Fibroblast of lung (primary cell): ENCODE measurements around the gene PPM1K.

ENCODE experiments used
- EZH2 ChIP-seq: IDR thresholded peaks from 2 replicates; pipeline ENCODE4 v1.5.1; 2012; ENCODE audit warnings: low read length, control low read depth, mild to moderate bottlenecking; ENCODE audit errors: missing control alignments
- TF ChIP-seq, protein P1 (sequence below), 2 donors: IDR thresholded peaks in 1 of 2; conservative IDR thresholded peaks in 1 of 2; 1 replicate in 1 of 2; 2 replicates in 1 of 2; pipeline ENCODE4 v1.5.1; 2011 to 2012; ENCODE audit warnings: low read length in 2 of 2, control low read depth in 1 of 2, inconsistent platforms in 1 of 2, low read depth in 1 of 2, mild to moderate bottlenecking in 1 of 2

DNA sequence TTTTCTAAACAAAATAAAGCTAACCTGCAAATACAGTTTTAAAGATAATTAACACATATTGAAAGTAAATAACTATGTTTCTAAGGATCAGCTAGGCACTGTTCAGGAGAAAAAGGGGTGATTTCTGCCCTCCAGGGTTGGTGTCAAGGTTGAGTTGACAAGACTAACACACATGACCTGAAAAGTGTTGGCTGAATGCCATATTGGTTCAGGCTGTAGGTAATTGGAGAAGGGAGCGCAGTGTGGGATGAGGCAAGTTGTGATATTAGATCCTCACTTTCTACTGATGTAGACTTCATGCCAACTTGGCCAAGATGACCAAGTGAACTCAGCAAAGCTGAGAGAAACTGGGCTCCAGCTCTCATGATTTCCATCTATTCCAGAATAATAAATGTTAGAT lies 42.2 kb downstream of the PPM1K start:
- TF ChIP-seq, protein P1, sequence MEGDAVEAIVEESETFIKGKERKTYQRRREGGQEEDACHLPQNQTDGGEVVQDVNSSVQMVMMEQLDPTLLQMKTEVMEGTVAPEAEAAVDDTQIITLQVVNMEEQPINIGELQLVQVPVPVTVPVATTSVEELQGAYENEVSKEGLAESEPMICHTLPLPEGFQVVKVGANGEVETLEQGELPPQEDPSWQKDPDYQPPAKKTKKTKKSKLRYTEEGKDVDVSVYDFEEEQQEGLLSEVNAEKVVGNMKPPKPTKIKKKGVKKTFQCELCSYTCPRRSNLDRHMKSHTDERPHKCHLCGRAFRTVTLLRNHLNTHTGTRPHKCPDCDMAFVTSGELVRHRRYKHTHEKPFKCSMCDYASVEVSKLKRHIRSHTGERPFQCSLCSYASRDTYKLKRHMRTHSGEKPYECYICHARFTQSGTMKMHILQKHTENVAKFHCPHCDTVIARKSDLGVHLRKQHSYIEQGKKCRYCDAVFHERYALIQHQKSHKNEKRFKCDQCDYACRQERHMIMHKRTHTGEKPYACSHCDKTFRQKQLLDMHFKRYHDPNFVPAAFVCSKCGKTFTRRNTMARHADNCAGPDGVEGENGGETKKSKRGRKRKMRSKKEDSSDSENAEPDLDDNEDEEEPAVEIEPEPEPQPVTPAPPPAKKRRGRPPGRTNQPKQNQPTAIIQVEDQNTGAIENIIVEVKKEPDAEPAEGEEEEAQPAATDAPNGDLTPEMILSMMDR (conservative IDR thresholded peaks at IDR 0.05 in 1 of 2, IDR thresholded peaks at IDR 0.05 in 1 of 2; ENCODE audit: low read depth in 1 of 2, low read length in 2 of 2) = no peak
- no peak for TF ChIP-seq EZH2
